ENCODE data around the gene PSMC6. TPM values are rescaled to one million over a fixed set of nuclear protein-coding genes. Genes with fewer than 3 reads are reported as not detected.

The PSMC6 gene
- total RNA-seq, 1 donor from 2014 or later: 101 TPM

- Mint-ChIP-seq H3K9me3 (ENCODE audit: unreplicated experiment) (no peaks in the 10 kb centered on the region), H3K36me3 (ENCODE audit: unreplicated experiment) (no peaks in the 10 kb centered on the region), H3K4me1 (ENCODE audit: low read depth, unreplicated experiment) (no peaks in the 10 kb centered on the region), H3K27ac (ENCODE audit: unreplicated experiment) (no peak overlapping the region), H3K4me3 (ENCODE audit: unreplicated experiment) (no peak overlapping the region), H3K27me3 (ENCODE audit: unreplicated experiment) (no peaks in the 10 kb centered on the region)
- no peak for TF ChIP-seq CTCF (IDR thresholded peaks at IDR 0.05; ENCODE audit: partially characterized antibody, unreplicated experiment)
- DNase-seq: no peak
Observed at GRCh38 chr14:52767058-52767833, 60.2 kb downstream of the PSMC6 start.

GRCh38 chr14:52769887-52770286, 62.9 kb downstream of the PSMC6 start:
- no peaks in the 10 kb centered on the region for H3K9me3 Mint-ChIP-seq (ENCODE audit: unreplicated experiment)
- H3K27ac Mint-ChIP-seq (ENCODE audit: unreplicated experiment): no peak overlapping the region
- H3K4me1 Mint-ChIP-seq (ENCODE audit: low read depth, unreplicated experiment): no peaks in the 10 kb centered on the region
- H3K36me3 Mint-ChIP-seq (ENCODE audit: unreplicated experiment): no peaks in the 10 kb centered on the region
- no peak for DNase-seq
- no peak overlapping the region for H3K4me3 Mint-ChIP-seq (ENCODE audit: unreplicated experiment)
- no peak for TF ChIP-seq CTCF (IDR thresholded peaks at IDR 0.05; ENCODE audit: partially characterized antibody, unreplicated experiment)
- H3K27me3 Mint-ChIP-seq (ENCODE audit: unreplicated experiment): no peaks in the 10 kb centered on the region

- Mint-ChIP-seq H3K36me3 (ENCODE audit: unreplicated experiment) (no peaks in the 10 kb centered on the region), H3K4me3 (ENCODE audit: unreplicated experiment) (no peak overlapping the region), H3K4me1 (ENCODE audit: low read depth, unreplicated experiment) (no peaks in the 10 kb centered on the region), H3K27ac (ENCODE audit: unreplicated experiment) (no peak overlapping the region), H3K9me3 (ENCODE audit: unreplicated experiment) (no peaks in the 10 kb centered on the region), H3K27me3 (ENCODE audit: unreplicated experiment) (no peaks in the 10 kb centered on the region)
- DNase-seq: no peak
- no peak for TF ChIP-seq CTCF (IDR thresholded peaks at IDR 0.05; ENCODE audit: partially characterized antibody, unreplicated experiment)
Observed at GRCh38 chr14:52776816-52777215, 69.8 kb downstream of the PSMC6 start.

Other genes starting within 250 kb of the PSMC6 start
- 17.5 TPM for gene TXNDC16, start 154.7 kb upstream of the PSMC6 start, total RNA-seq (ENCODE audit: unreplicated experiment)
- gene GPR137C, start 154.4 kb upstream of the PSMC6 start, total RNA-seq (ENCODE audit: unreplicated experiment): 19.5 TPM
- gene ERO1A, start 11.6 kb upstream of the PSMC6 start, total RNA-seq (ENCODE audit: unreplicated experiment): 25.8 TPM
- gene STYX, start 23.0 kb downstream of the PSMC6 start, total RNA-seq (ENCODE audit: unreplicated experiment): 5.5 TPM
- 9.2 TPM for gene GNPNAT1, start 84.4 kb downstream of the PSMC6 start, total RNA-seq (ENCODE audit: unreplicated experiment)
- gene FERMT2, start 243.8 kb downstream of the PSMC6 start, total RNA-seq (ENCODE audit: unreplicated experiment): 79.7 TPM